HG03066 (cell line): Measurements from ENCODE around the gene RASSF7.

ENCODE experiments used
- ATAC-seq: cut with Tn5 transposase; IDR thresholded peaks from one replicate; pipeline ENCODE4 v1.9.1; 2021; ENCODE audit warnings: low read depth; ENCODE audit not compliant: unreplicated experiment

The RASSF7 gene

GRCh38 chr11:550021-550745, 10.6 kb upstream of the RASSF7 start:
- no peak for ATAC-seq

GRCh38 chr11:550746-551085, 10.1 kb upstream of the RASSF7 start:
- ATAC-seq: no peak

- no peak for ATAC-seq
These were observed 9.6 kb upstream of the RASSF7 start for GRCh38 chr11:551131-551530.

- ATAC-seq: no peak
These were observed 9.2 kb upstream of the RASSF7 start for GRCh38 chr11:551596-551995.

- ATAC-seq: no peak
These were observed 7.4 kb upstream of the RASSF7 start for GRCh38 chr11:553083-553987.

GRCh38 chr11:553988-554340, 6.8 kb upstream of the RASSF7 start:
- ATAC-seq: no peak

- no peak for ATAC-seq
These were observed 6.1 kb upstream of the RASSF7 start for GRCh38 chr11:554428-555226.

GRCh38 chr11:555227-555779, 5.5 kb upstream of the RASSF7 start:
- no peak for ATAC-seq

- no peak for ATAC-seq
These were observed 4.7 kb upstream of the RASSF7 start for GRCh38 chr11:555780-556661.

GRCh38 chr11:556662-557256, 4.0 kb upstream of the RASSF7 start:
- ATAC-seq: no peak

GRCh38 chr11:557328-558132, 3.2 kb upstream of the RASSF7 start:
- no peak for ATAC-seq

GRCh38 chr11:558503-558902, 2.3 kb upstream of the RASSF7 start:
- no peak for ATAC-seq

- no peak for ATAC-seq
These were observed 1.6 kb upstream of the RASSF7 start for GRCh38 chr11:559020-559620.

GRCh38 chr11:559712-560304, 962 bp upstream of the RASSF7 start:
- no peak for ATAC-seq

- peak; percentile 27 for ATAC-seq
These were observed 606 bp downstream of the RASSF7 start for GRCh38 chr11:561148-562003.

- no peak for ATAC-seq
These were observed 1.4 kb downstream of the RASSF7 start for GRCh38 chr11:562046-562645.
